HG03439 (cell line): ENCODE results near the gene PRDX5.
"Not testable (repeated sequence)": the region's sequence is repeated elsewhere in the genome, so short reads cannot be mapped to it uniquely, and the experiment has no call there.

Source experiments
- ATAC-seq: cut with Tn5 transposase; IDR thresholded peaks from one replicate; pipeline ENCODE4 v1.9.1; 2021; ENCODE audit warnings: mild to moderate bottlenecking, moderate library complexity; ENCODE audit not compliant: unreplicated experiment

The PRDX5 gene

DNA sequence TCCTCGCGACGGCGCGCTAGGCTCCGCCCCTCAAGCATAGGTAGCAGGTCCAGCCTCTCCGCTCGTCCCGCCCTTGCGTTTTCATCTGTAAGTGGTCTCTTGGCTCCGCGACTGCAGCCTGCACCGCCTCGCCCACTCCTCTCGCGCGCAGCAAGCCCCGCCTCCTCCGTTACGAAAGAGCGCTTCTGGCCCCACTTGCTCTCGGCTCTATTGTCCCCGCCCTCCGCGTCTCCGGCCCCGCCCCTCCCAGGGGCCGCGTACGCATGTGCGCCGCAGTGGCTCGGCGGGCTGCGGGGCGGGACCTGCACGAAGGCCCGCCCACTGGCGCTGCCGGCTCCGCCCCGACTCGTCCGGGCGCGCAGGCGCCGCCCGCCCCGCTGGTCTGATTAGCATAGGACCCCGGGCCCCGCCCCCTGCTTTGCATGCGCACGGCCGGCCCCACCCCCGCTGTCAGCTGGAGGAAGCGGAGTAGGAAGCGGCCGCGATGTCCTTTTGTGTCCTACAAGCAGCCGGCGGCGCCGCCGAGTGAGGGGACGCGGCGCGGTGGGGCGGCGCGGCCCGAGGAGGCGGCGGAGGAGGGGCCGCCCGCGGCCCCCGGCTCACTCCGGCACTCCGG lies 12.7 kb upstream of the PRDX5 start, which contains the start of gene ESRRA:
TSS of gene ESRRA (plus strand) at position 450 of the 616 bp plus-strand sequence. CDS start 1,656 bp downstream, outside the sequence.
- peak; percentile 69 for ATAC-seq

DNA sequence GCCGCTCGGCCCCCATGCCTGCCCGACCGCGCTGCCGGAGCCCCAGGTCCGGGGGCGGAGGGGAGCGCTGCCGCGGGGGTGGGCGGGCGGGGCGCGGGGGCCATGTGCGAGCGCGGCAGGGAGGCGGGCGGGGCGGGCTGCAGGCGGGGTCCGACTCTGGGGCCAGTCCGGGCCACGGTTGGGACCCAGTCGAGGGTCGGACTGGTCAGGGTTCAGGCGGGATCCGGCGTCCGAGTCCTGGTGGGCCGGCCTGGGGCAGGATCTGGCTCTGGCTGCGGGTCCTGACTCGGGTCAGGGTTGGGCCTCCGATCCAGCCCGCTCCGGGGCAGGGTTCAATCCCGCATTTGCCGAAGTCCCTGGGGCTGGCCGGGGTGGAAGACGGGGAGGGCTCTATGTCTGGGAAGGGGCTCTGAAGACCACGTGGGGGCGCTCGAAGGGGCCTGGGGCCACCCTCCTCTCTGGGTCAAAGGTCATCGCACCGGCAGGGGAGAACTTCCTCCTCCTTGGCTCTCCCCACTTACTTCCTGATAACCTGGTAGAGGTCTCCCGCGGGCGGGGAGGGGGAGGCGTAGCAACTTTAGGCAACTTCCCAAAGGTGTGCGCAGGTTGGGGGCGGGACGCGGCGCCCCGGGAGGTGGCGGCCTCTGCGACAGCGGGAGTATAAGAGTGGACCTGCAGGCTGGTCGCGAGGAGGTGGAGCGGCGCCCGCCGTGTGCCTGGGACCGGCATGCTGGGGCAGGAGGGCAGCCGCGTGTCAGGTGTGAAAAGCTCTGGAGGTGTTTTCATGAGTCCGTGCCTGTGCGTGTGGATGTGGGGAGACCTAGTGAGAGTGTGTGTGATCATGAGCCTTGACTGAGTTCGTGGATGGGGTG lies 12.0 kb upstream of the PRDX5 start:
- peak; percentile 28 for ATAC-seq

DNA sequence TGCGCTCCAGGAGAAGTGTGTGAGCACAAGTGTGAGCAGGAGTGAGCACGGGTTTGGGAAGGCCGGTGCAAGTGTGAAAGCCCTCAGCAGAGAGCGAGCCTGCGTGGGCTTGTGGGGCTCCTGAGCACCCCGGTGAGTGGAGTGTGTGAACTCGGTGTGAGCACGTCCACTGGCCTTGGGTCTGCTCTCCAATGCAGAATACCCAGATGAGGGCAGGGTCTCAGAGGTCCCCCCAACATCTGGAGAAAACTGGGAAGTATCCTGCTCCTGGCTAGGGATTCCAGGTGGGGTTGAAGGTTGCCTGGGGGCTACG lies 11.4 kb upstream of the PRDX5 start:
- no peak for ATAC-seq

DNA sequence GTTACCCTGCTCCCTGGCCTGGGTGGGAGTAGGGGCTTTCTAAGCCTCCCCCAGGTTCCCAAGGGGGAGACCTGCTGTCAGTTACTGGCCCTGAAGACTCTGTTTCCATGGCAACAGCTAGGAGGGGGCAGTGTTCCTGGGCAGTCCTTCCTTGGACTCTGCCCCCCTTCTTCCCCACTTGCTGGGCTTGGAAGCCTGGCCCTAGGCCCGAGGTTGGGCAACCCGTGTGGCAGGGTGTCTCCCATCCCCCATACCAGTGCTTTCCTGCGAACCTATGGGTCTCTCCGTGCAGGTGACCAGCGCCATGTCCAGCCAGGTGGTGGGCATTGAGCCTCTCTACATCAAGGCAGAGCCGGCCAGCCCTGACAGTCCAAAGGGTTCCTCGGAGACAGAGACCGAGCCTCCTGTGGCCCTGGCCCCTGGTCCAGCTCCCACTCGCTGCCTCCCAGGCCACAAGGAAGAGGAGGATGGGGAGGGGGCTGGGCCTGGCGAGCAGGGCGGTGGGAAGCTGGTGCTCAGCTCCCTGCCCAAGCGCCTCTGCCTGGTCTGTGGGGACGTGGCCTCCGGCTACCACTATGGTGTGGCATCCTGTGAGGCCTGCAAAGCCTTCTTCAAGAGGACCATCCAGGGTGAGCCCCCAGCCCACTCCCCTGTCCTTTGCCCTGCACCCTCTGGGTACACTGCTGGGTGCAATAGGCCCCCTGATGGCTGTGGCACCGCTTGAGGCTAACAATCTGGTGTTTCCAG lies 10.9 kb upstream of the PRDX5 start:
- no peak for ATAC-seq

DNA sequence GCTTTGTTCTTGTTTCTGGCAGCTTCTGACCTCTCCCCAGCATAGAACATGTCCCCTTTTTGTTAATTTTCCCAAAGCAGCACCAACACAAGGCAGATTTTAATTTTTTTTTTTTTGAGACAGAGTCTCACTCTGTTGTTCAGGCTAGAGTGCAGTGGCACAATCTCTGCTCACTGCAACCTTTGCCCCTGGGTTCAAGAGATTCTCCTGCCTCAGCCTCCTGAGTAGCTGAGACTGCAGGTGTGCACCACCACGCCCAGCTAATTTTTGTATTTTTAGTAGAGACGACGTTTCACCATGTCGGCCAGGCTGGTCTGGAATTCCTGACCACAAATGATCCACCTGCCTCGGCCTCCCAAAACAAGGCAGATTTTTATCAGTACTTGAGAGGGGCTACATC lies 10.1 kb upstream of the PRDX5 start:
- not testable (repeated sequence) for ATAC-seq

DNA sequence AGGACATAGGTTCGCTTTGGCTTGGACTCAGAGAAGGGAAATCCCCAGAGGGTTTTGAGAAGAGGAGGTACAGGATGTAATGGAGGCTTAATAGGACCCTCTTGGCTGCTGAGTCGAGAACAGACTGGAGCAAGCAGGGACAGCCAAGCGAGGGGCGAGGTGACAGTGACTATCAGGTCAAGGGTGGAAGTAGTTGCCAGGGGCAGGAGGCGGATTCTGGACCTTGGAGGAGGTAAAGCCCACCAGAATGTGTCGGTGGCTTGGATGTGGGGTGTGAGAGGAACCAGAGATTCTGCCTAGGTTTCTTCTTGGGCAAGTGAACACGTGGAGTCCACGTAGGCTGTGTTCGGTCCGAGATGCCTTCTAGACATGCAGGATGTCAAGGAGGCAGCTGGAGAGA lies 5.0 kb upstream of the PRDX5 start:
- no peak for ATAC-seq

DNA sequence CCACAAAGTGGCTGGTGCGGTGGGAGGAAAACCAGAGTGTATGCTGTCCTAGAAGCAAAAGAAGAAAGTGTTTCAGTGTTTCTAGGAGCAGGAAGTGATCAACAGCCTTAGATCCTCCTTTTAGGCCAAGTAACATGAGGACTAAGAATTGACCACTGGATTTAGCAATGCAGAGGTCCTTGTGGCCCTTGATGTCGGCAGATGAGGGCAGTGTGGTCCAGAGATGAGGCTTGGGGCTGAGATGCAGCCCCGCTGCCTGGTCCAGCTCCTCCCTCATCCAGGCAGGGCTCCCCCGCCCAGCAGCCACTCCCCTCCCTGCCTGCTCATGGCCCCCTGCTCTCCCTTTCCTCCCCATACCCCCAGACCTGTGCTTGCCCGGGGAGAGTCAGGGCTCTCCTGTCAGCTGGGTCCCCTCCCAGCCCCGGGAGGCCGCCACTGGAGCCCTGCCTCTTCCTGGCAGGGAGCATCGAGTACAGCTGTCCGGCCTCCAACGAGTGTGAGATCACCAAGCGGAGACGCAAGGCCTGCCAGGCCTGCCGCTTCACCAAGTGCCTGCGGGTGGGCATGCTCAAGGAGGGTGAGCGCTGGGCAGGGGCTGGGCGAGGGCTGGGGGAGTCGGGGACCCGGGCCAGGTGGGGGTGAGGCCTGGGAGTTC lies 4.3 kb upstream of the PRDX5 start:
- ATAC-seq = no peak

DNA sequence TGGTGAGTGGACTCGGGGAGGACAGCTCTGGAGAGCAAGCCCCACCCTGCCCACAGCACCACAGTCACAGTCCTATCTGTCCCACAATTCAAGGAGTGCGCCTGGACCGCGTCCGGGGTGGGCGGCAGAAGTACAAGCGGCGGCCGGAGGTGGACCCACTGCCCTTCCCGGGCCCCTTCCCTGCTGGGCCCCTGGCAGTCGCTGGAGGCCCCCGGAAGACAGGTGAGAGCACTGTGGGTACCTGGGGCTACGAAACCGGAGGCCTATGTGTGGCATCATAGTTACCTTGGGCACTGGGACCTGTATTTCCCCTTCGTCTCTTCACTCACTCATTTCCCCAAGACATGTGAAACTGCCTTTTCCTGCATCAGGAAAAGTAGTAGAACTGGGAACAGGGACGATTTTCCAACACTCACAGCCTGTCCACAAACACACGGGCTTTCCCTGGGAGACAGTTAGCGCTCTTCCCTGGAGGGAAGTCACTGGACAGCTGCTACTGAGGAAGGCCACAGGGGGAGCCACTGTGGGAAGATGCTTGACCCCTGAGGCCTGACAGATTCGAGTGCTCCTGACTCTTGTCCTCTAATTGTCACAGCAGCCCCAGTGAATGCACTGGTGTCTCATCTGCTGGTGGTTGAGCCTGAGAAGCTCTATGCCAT lies 3.6 kb upstream of the PRDX5 start:
- ATAC-seq = no peak

DNA sequence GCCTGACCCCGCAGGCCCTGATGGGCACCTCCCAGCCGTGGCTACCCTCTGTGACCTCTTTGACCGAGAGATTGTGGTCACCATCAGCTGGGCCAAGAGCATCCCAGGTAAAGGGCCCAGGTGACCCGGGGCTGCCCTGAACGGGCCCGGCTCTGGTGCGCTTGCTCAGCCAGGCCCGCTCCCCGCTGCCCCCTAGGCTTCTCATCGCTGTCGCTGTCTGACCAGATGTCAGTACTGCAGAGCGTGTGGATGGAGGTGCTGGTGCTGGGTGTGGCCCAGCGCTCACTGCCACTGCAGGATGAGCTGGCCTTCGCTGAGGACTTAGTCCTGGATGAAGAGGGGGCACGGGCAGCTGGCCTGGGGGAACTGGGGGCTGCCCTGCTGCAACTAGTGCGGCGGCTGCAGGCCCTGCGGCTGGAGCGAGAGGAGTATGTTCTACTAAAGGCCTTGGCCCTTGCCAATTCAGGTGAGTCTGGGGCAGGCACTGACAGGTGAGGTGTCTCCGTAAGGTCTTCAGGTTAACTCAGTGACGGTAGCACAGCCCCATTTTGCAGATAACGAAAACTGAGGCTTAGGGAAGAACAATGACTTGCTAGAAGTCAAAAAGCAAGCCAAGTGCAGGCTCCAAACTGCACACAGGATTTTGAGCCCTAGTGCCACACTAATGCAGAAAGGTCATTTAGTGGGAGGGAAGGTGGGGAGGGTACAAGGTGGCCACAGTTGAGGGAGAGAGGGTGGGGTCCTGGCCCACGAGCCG lies 2.9 kb upstream of the PRDX5 start:
- ATAC-seq = no peak

DNA sequence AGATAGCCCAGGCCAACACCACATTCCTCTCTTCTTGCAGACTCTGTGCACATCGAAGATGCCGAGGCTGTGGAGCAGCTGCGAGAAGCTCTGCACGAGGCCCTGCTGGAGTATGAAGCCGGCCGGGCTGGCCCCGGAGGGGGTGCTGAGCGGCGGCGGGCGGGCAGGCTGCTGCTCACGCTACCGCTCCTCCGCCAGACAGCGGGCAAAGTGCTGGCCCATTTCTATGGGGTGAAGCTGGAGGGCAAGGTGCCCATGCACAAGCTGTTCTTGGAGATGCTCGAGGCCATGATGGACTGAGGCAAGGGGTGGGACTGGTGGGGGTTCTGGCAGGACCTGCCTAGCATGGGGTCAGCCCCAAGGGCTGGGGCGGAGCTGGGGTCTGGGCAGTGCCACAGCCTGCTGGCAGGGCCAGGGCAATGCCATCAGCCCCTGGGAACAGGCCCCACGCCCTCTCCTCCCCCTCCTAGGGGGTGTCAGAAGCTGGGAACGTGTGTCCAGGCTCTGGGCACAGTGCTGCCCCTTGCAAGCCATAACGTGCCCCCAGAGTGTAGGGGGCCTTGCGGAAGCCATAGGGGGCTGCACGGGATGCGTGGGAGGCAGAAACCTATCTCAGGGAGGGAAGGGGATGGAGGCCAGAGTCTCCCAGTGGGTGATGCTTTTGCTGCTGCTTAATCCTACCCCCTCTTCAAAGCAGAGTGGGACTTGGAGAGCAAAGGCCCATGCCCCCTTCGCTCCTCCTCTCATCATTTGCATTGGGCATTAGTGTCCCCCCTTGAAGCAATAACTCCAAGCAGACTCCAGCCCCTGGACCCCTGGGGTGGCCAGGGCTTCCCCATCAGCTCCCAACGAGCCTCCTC lies 2.0 kb upstream of the PRDX5 start:
- ATAC-seq = not testable (repeated sequence)

DNA sequence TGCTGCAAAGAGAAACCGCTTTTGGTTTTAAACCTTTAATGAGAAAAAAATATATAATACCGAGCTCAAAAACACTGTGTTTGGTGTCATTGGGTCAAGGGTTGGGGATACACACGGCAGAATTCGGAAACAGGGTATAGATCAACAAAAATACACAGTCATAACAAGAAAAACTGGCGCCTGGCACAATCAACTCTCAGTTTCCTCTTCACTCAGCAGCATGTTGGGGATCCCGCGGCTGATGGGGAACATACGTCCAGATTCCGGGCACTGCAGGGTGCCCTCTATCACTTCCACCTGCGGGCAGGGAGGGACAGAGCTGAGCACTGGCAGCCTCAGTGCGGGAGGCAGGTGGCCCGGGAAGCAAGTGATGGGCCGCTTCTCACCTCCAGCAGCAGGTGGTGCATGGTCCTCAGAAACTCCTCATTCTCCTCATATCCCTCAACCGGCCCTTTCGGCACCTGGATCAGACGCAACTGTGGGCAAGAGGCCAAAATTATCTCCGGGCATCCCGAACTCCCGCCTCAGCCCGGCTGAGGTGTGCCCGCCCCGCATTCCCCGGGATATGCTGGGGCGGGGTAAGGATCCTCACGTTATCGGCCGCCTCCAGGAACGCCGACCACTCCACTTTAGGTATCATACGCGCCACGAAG lies 1.1 kb upstream of the PRDX5 start:
- no peak for ATAC-seq

DNA sequence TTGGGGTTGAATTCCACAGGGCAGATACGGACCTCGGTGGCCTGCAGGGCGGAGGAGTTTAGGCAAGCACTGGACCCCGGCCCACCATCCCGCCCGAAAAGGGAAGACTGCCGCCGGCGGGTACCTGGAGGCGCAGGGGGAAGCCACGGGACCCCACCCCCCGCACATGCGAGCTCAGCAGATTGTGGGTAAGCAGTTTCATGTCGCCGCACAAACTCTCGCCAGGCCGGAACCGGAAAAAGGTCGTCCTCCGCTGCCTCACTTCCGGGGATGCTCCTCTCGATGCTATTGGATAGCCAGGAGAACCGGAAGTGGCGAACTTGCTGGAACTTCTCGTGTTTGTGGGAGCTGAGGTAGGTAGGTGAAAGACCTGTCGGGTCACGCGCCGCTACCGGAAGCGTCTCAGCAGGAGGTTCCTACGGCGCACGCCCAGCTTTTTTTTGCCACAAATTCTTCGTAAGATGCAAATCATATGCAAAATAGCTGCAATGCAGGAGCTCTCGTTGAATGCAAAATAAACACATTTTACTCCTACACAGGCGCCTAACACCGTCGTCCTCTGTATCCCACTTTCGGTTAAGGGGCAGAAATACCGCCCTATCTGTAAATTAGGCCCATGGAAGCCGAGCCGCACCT lies 478 bp upstream of the PRDX5 start, which contains the start of gene TRMT112:
TSS of gene TRMT112 (minus strand) at position 235 of the 636 bp plus-strand sequence. CDS start at position 202, 33 bp downstream.
- ATAC-seq = peak; percentile 60

DNA sequence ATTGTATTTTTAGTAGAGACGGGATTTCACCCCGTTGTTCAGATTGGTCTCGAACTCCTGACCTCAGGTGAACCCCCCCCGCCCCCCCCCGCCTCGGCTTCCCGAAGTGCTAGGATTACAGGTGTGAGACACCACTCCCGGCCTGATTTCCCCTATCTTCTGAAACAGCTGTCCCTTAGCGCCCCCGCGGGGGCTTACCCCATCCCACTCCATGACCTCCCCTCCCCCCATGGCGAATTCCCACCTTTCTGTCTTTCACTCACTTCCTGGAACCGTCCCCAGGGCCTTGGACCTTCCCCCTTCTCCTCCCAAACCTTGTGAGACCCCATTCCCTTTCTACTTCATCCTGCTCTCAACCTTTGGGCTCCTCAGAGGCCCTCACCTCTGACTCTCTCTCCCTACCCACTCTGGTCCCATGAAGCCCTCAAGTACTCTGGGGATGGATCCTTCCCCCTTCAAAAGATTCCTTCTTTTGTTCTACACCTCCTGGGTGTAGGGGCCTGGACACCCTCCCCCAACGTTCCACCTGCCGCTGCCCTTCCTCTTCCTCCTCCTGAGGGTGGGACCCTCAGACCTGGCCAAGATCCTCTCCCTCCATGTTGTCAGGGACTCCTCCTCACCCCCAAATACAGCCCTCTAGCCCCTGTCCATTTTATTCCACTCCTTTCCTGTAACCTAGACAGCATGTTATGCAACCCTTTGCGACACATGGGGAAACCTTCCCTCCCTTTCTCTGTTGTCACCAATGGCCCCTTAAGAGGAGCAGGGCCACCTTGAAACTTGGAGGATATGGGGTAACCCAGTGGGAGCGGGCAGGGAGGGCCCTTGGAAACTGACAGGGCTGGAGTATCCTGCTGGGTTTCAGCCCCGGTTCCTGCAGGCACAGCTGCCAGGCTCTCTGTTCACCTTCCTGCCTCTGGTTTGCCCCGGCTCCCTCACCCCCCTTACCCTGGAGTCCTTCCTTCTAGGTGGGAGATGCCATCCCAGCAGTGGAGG lies 1.1 kb downstream of the PRDX5 start:
- ATAC-seq = no peak

DNA sequence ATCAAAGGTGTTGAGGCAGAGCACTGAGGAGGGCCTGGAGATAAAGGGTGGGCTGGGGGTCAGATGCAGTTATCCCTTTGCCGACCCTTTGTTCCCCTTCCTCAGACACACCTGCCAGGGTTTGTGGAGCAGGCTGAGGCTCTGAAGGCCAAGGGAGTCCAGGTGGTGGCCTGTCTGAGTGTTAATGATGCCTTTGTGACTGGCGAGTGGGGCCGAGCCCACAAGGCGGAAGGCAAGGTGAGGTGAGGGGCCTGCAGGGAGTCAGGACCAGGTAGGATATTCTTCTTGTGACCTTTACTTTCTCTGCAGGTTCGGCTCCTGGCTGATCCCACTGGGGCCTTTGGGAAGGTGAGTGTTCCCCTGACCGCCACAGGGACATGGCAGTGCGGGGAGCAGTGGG lies 2.6 kb downstream of the PRDX5 start:
- ATAC-seq = no peak

DNA sequence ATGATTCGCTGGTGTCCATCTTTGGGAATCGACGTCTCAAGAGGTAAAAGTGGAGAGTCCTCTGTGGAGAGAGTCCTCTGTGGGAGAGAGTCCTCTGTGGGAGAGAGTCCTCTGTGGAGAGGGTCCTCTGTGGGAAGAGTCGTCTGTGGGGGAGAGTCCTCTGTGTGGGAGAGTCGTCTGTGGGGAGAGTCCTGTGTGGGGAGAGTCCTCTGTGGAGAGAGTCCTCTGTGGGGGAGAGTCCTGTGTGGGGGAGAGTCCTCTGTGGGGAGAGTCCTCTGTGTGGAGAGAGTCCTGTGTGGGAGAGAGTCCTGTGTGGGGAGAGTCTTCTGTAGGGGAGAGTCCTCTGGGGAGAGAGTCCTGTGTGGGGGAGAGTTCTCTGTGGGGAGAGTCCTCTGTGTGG lies 3.1 kb downstream of the PRDX5 start:
- ATAC-seq = no peak

DNA sequence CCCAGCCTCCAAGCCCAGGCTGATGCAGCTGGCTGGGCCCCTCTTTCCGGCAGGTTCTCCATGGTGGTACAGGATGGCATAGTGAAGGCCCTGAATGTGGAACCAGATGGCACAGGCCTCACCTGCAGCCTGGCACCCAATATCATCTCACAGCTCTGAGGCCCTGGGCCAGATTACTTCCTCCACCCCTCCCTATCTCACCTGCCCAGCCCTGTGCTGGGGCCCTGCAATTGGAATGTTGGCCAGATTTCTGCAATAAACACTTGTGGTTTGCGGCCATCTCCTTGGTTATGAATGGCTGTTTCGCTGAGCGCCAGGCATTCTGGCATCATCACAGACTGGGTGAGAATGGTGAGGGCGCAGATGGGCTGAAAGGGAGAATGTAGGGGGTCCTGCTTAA lies 3.6 kb downstream of the PRDX5 start:
- no peak for ATAC-seq

DNA sequence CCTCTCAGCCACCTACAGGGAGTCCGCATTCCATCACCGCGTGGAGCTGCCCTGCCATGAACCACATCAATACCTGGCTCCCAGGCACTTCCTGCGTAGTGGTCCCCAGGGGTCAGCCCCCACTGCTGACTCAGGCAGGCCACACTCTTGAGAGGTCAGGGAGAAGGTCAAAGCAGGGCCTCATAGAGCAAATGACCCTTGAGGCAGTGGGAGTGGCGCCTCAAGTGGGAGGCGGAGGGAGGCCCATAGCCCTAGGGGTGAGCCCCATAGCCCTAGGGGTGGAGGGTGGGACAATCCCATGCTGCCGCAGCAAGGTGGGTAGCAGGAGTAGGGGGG lies 5.0 kb downstream of the PRDX5 start:
- no peak for ATAC-seq
